CD4-positive, CD25-positive, alpha-beta regulatory T cell (primary cell): ENCODE data around the gene VAMP1. TPM values are rescaled to one million over a fixed set of nuclear protein-coding genes. Genes with fewer than 3 reads are reported as not detected.

Source experiments
- ATAC-seq, 2 donors: fragments of 150-1000 bp; cut with Tn5 transposase; one replicate each; pipeline ENCODE4 v1.10.0; 2021; ENCODE audit warnings: low read depth in 2 of 2, moderate number of reproducible peaks in 2 of 2, moderate library complexity in 1 of 2
- DNase-seq, 3 donors: peaks; one replicate each; pipeline versions ENCODE4 v3.0.0 to v3.0.0-alpha.2; 2012 to 2022; ENCODE audit warnings: mixed read lengths in 1 of 3
- H3K27ac ChIP-seq: one replicate; pipeline ENCODE4 v1.7.0; 2013; ENCODE audit warnings: mild to moderate bottlenecking, low read length; ENCODE audit not compliant: insufficient read depth, poor library complexity, severe bottlenecking
- H3K27me3 ChIP-seq: one replicate; pipeline ENCODE4 v1.7.0; 2013; ENCODE audit warnings: low read length; ENCODE audit not compliant: control insufficient read depth, insufficient read depth
- H3K36me3 ChIP-seq: one replicate; pipeline ENCODE4 v1.7.0; 2013; ENCODE audit warnings: mild to moderate bottlenecking, low read length, moderate library complexity; ENCODE audit not compliant: control insufficient read depth, insufficient read depth
- H3K4me1 ChIP-seq: 2 replicates; pipeline ENCODE4 v1.7.0; 2013; ENCODE audit warnings: mild to moderate bottlenecking, low read length; ENCODE audit not compliant: insufficient read depth, control insufficient read depth, poor library complexity, severe bottlenecking
- H3K4me3 ChIP-seq: one replicate; pipeline ENCODE4 v1.7.0; 2013; ENCODE audit warnings: low read depth, mild to moderate bottlenecking, low read length, moderate library complexity
- H3K9me3 ChIP-seq, 2 experiments: 1 replicate in 1 of 2; 2 replicates in 1 of 2; pipeline ENCODE4 v1.7.0; 2013; ENCODE audit warnings: low read length in 2 of 2, mild to moderate bottlenecking in 1 of 2, moderate library complexity in 1 of 2; ENCODE audit not compliant: control insufficient read depth in 2 of 2
- H3K27ac Mint-ChIP-seq, 3 donors: one replicate each; pipeline ENCODE4 v1.8.0; 2020 to 2022; ENCODE audit warnings: mild to moderate bottlenecking in 3 of 3, mixed read lengths in 3 of 3, moderate library complexity in 2 of 3
- H3K27me3 Mint-ChIP-seq: one replicate; pipeline ENCODE4 v1.8.0; 2022; ENCODE audit warnings: mild to moderate bottlenecking, mixed read lengths
- H3K36me3 Mint-ChIP-seq: one replicate; pipeline ENCODE4 v1.8.0; 2020; ENCODE audit warnings: mixed read lengths
- H3K4me1 Mint-ChIP-seq, 4 donors: one replicate each; pipeline ENCODE4 v1.8.0; 2020 to 2022; ENCODE audit warnings: mixed read lengths in 4 of 4, mild to moderate bottlenecking in 1 of 4
- H3K4me3 Mint-ChIP-seq, 4 donors: one replicate each; pipeline ENCODE4 v1.8.0; 2020 to 2022; ENCODE audit warnings: mild to moderate bottlenecking in 4 of 4, mixed read lengths in 4 of 4, moderate library complexity in 3 of 4
- H3K9me3 Mint-ChIP-seq, 7 donors: one replicate each; pipeline ENCODE4 v1.8.0; 2020 to 2022; ENCODE audit warnings: mixed read lengths in 7 of 7, mild to moderate bottlenecking in 3 of 7, moderate library complexity in 2 of 7
- polyA plus RNA-seq, 4 donors: library from polyadenylated mRNA; unstranded; fragments of 300-500 nt; fragmentation: Illumina TruSeq; gene quantifications; one replicate each; pipeline ENCODE4 v1.2.3, GENCODE V29; 2021
- total RNA-seq: library from RNA; stranded (reverse); gene quantifications from one replicate; pipeline ENCODE4 v1.2.3, GENCODE V29; 2022

Gene VAMP1
- total and polyA plus RNA-seq, 5 donors from 2014 or later = 9.8 to 67.3 (median 13.6) TPM

GRCh38 chr12:6457220-6457945 is 13.1 kb downstream of the VAMP1 start:
- peaks cover 47% of the 10 kb centered on the region for H3K36me3 Mint-ChIP-seq
- Histone ChIP-seq H3K9me3 (no peaks in the 10 kb centered on the region), H3K4me3 (no peak overlapping the region), H3K27me3 (no peaks in the 10 kb centered on the region), H3K36me3 (peaks cover 45% of the 10 kb centered on the region), H3K27ac (peak overlapping the region; percentile 31), H3K4me1 (peaks cover 44% of the 10 kb centered on the region)
- ATAC-seq (no peak), DNase-seq (no peak)
- H3K4me1 Mint-ChIP-seq = peaks cover 25 to 93% (median 57%) of the 10 kb centered on the region in 4 donors
- peak overlapping the region; percentile 71 to 97 (median 95) for H3K27ac Mint-ChIP-seq
- peak overlapping the region in 2 of 4 donors; percentile 27 to 39 for H3K4me3 Mint-ChIP-seq
- peaks cover 0 to 1% (median 0%) of the 10 kb centered on the region in 7 donors for H3K9me3 Mint-ChIP-seq
- no peaks in the 10 kb centered on the region for H3K27me3 Mint-ChIP-seq

GRCh38 chr12:6452944-6453630 is 17.4 kb downstream of the VAMP1 start:
- no peak for ATAC-seq
- peaks cover 44% of the 10 kb centered on the region for H3K36me3 Mint-ChIP-seq

GRCh38 chr12:6452245-6452943 is 18.1 kb downstream of the VAMP1 start:
- Mint-ChIP-seq H3K4me1 (peaks cover 6 to 91% (median 57%) of the 10 kb centered on the region in 4 donors), H3K4me3 (peak overlapping the region; percentile 95 to 99 (median 98)), H3K9me3 (peaks cover 0 to 1% (median 0%) of the 10 kb centered on the region in 7 donors), H3K27ac (peak overlapping the region; percentile 98 to 99 (median 98)), H3K36me3 (peaks cover 49% of the 10 kb centered on the region), H3K27me3 (no peaks in the 10 kb centered on the region)
- no peak for ATAC-seq
- Histone ChIP-seq H3K9me3 (no peaks in the 10 kb centered on the region), H3K4me3 (peak overlapping the region; percentile 91), H3K27me3 (no peaks in the 10 kb centered on the region), H3K4me1 (peaks cover 67% of the 10 kb centered on the region), H3K27ac (peak overlapping the region; percentile 99), H3K36me3 (peaks cover 34% of the 10 kb centered on the region)
- DNase-seq = no peak

More at GRCh38 chr12:6452944-6453630, 17.4 kb downstream of the VAMP1 start:
- Histone ChIP-seq H3K4me3 (peak overlapping the region; percentile 91), H3K36me3 (peaks cover 36% of the 10 kb centered on the region), H3K9me3 (no peaks in the 10 kb centered on the region), H3K27me3 (no peaks in the 10 kb centered on the region), H3K27ac (peak overlapping the region; percentile 99), H3K4me1 (peaks cover 60% of the 10 kb centered on the region)
- Mint-ChIP-seq H3K4me1 (peaks cover 6 to 88% (median 52%) of the 10 kb centered on the region in 4 donors), H3K27me3 (no peaks in the 10 kb centered on the region), H3K4me3 (peak overlapping the region; percentile 95 to 99 (median 98)), H3K27ac (peak overlapping the region; percentile 98 to 99 (median 98)), H3K9me3 (peaks cover 0 to 1% (median 0%) of the 10 kb centered on the region in 7 donors)
- DNase-seq = peak in 1 of 3 donors; percentile 66

GRCh38 chr12:6451348-6452244 is 18.9 kb downstream of the VAMP1 start, which contains the start of gene TAPBPL:
TAPBPL (plus strand) TSS chr12:6452042; CDS start chr12:6452249, 207 bp downstream.
- H3K4me3 Mint-ChIP-seq = peak within 1 kb of the TSS; percentile 95 to 99 (median 98)
- DNase-seq (peak; percentile 81 to 95 (median 88)), ATAC-seq (peak; percentile 88 to 89)
- Histone ChIP-seq H3K4me3 (peak within 1 kb of the TSS; percentile 91), H3K27me3 (no peaks in the 10 kb centered on the region), H3K36me3 (peaks cover 30% of the 10 kb centered on the region), H3K27ac (peak within 1 kb of the TSS; percentile 99), H3K4me1 (peaks cover 75% of the 10 kb centered on the region), H3K9me3 (no peaks in the 10 kb centered on the region)
- H3K36me3 Mint-ChIP-seq = peaks cover 51% of the 10 kb centered on the region
- H3K27me3 Mint-ChIP-seq = no peaks in the 10 kb centered on the region
- peak within 1 kb of the TSS; percentile 98 to 99 (median 98) for H3K27ac Mint-ChIP-seq
- peaks cover 6 to 90% (median 53%) of the 10 kb centered on the region in 4 donors for H3K4me1 Mint-ChIP-seq
- H3K9me3 Mint-ChIP-seq = peaks cover 0 to 1% (median 0%) of the 10 kb centered on the region in 7 donors

GRCh38 chr12:6450869-6451347 is 19.6 kb downstream of the VAMP1 start:
- Histone ChIP-seq H3K4me3 (peak overlapping the region; percentile 41), H3K9me3 (no peaks in the 10 kb centered on the region), H3K4me1 (peaks cover 78% of the 10 kb centered on the region), H3K36me3 (peaks cover 30% of the 10 kb centered on the region), H3K27me3 (no peaks in the 10 kb centered on the region), H3K27ac (peak overlapping the region; percentile 99)
- DNase-seq (no peak), ATAC-seq (no peak)
- peaks cover 6 to 87% (median 52%) of the 10 kb centered on the region in 4 donors for H3K4me1 Mint-ChIP-seq
- no peaks in the 10 kb centered on the region for H3K27me3 Mint-ChIP-seq
- H3K27ac Mint-ChIP-seq = peak overlapping the region; percentile 98 to 99 (median 98)
- H3K36me3 Mint-ChIP-seq = peaks cover 54% of the 10 kb centered on the region
- peaks cover 0 to 1% (median 0%) of the 10 kb centered on the region in 7 donors for H3K9me3 Mint-ChIP-seq
- peak overlapping the region; percentile 95 to 99 (median 98) for H3K4me3 Mint-ChIP-seq

GRCh38 chr12:6450091-6450868 is 20.2 kb downstream of the VAMP1 start:
- no peak for DNase-seq
- no peak for ATAC-seq
- Mint-ChIP-seq H3K4me3 (peak overlapping the region; percentile 95 to 99 (median 98)), H3K36me3 (peaks cover 55% of the 10 kb centered on the region), H3K27ac (peak overlapping the region; percentile 98 to 99 (median 98)), H3K27me3 (no peaks in the 10 kb centered on the region), H3K4me1 (peaks cover 5 to 81% (median 49%) of the 10 kb centered on the region in 4 donors), H3K9me3 (peaks cover 0 to 1% (median 0%) of the 10 kb centered on the region in 7 donors)
- H3K4me3 ChIP-seq = peak overlapping the region; percentile 41
- H3K27me3 ChIP-seq = no peaks in the 10 kb centered on the region
- peaks cover 27% of the 10 kb centered on the region for H3K36me3 ChIP-seq
- H3K4me1 ChIP-seq = peaks cover 78% of the 10 kb centered on the region
- peak overlapping the region; percentile 99 for H3K27ac ChIP-seq
- no peaks in the 10 kb centered on the region for H3K9me3 ChIP-seq
